Lung (tissue), 12 donors: ENCODE data around the gene SSTR1. TPM values are rescaled to one million over a fixed set of nuclear protein-coding genes. Genes with fewer than 3 reads are reported as not detected.

Experiments
- ATAC-seq: fragments of 200-7000 bp; cut with Tn5 transposase; one replicate; pipeline ENCODE4 v1.9.1; 2020; ENCODE audit warnings: moderate number of reproducible peaks; ENCODE audit not compliant: insufficient read depth, low FRiP score
- DNase-seq, 3 donors: peaks; one replicate each; pipeline ENCODE4 v3.0.0-alpha.2; 2013 to 2017
- H3K27ac ChIP-seq, 2 donors: one replicate each; pipeline ENCODE4 v1.5.1; 2013; ENCODE audit warnings: mild to moderate bottlenecking in 2 of 2, moderate library complexity in 2 of 2, control low read depth in 1 of 2, inconsistent platforms in 1 of 2, low read depth in 1 of 2, low read length in 1 of 2
- H3K27me3 ChIP-seq, 3 donors: one replicate each; pipeline ENCODE4 v1.5.1; 2013; ENCODE audit warnings: low read length in 2 of 3; ENCODE audit not compliant: control insufficient read depth in 3 of 3, insufficient read depth in 3 of 3
- H3K36me3 ChIP-seq, 4 donors: one replicate each; pipeline ENCODE4 v1.5.1; 2013; ENCODE audit warnings: low read length in 4 of 4, mild to moderate bottlenecking in 1 of 4, moderate library complexity in 1 of 4; ENCODE audit not compliant: control insufficient read depth in 4 of 4, insufficient read depth in 4 of 4
- H3K4me1 ChIP-seq, 5 donors: one replicate each; pipeline ENCODE4 v1.5.1; 2013; ENCODE audit warnings: low read length in 5 of 5, mild to moderate bottlenecking in 2 of 5, moderate library complexity in 1 of 5; ENCODE audit not compliant: control insufficient read depth in 5 of 5, insufficient read depth in 5 of 5
- H3K4me3 ChIP-seq: one replicate; pipeline ENCODE4 v1.5.1; 2013; ENCODE audit warnings: mild to moderate bottlenecking, control low read depth, moderate library complexity
- H3K9ac ChIP-seq, 2 donors: one replicate each; pipeline ENCODE4 v1.5.1; 2013; ENCODE audit warnings: low read length in 2 of 2, control low read depth in 1 of 2; ENCODE audit not compliant: insufficient read depth in 1 of 2
- H3K9me3 ChIP-seq, 4 donors: one replicate each; pipeline ENCODE4 v1.5.1; 2013; ENCODE audit warnings: low read length in 3 of 4, mild to moderate bottlenecking in 1 of 4, moderate library complexity in 1 of 4; ENCODE audit not compliant: control insufficient read depth in 4 of 4, insufficient read depth in 3 of 4
- CTCF ChIP-seq: IDR thresholded peaks from 2 replicates; pipeline ENCODE4 v1.5.1; 2012; ENCODE audit warnings: mild to moderate bottlenecking; ENCODE audit errors: control extremely low read depth, extremely low read depth
- WGBS, 2 donors: extraction: QIAGEN DNeasy Blood & Tissue Kit; methylation state at CpG; one replicate each; pipeline ENCODE4 v1.1.7; 2013; 5-methylcytosine and 5-hydroxymethylcytosine counted together
- polyA plus RNA-seq, 2 donors: library from polyadenylated mRNA; stranded (reverse); fragments of 200-250 nt; gene quantifications; one replicate each; pipeline ENCODE4 v1.2.1, GENCODE V29; 2013
- total RNA-seq, 2 donors: library from RNA; depleted of rRNA in 1 of 2; stranded (reverse); fragments of >200 nt in 1 of 2; gene quantifications; one replicate each; pipeline ENCODE4 v1.2.1, GENCODE V29; 2014 to 2021
- donor health status: control.
- donor health status: control.
- donor health status: Bipolar disorder and iron deficiency.
- donor health status: healthy.
- donor health status: DM: yes; HTN: yes; CAD: no.

Gene SSTR1
- total and polyA plus RNA-seq, 4 donors: 1.6 to 7.9 (median 3.2) TPM

- no peak for TF ChIP-seq CTCF
- Histone ChIP-seq H3K9me3 (no peaks in the 10 kb centered on the region), H3K4me1 (no peaks in the 10 kb centered on the region), H3K27me3 (no peaks in the 10 kb centered on the region), H3K4me3 (no peak overlapping the region), H3K36me3 (no peaks in the 10 kb centered on the region), H3K9ac (no peak overlapping the region), H3K27ac (no peak overlapping the region)
- no peak for ATAC-seq
- no peak for DNase-seq
- WGBS, 2 donors: 94 to 96% methylated on average over 1 of the region's 1 CpG
These were observed 30.6 kb downstream of the SSTR1 start for GRCh38 chr14:38238332-38238731.

GRCh38 chr14:38238878-38239277, 31.2 kb downstream of the SSTR1 start:
- Histone ChIP-seq H3K9ac (no peak overlapping the region), H3K27ac (no peak overlapping the region), H3K27me3 (no peaks in the 10 kb centered on the region), H3K4me1 (no peaks in the 10 kb centered on the region), H3K9me3 (no peaks in the 10 kb centered on the region), H3K4me3 (no peak overlapping the region), H3K36me3 (no peaks in the 10 kb centered on the region)
- TF ChIP-seq CTCF: no peak
- no peak for DNase-seq
- ATAC-seq: no peak

- no peak overlapping the region for H3K27ac ChIP-seq
- no peaks in the 10 kb centered on the region for H3K36me3 ChIP-seq
- no peak overlapping the region for H3K4me3 ChIP-seq
- no peak for ATAC-seq
- WGBS, 2 donors: 67 to 82% methylated on average over 1 of the region's 1 CpG
- no peak for TF ChIP-seq CTCF
- H3K9ac ChIP-seq: no peak overlapping the region
- H3K9me3 ChIP-seq: no peaks in the 10 kb centered on the region
- H3K4me1 ChIP-seq: no peaks in the 10 kb centered on the region
- DNase-seq: no peak
- peaks cover 0 to 2% (median 0%) of the 10 kb centered on the region in 3 donors for H3K27me3 ChIP-seq
These were observed 36.1 kb downstream of the SSTR1 start for GRCh38 chr14:38243696-38244240.
